ENCODE measurements around the gene ADORA3. TPM values are rescaled to one million over a fixed set of nuclear protein-coding genes. Genes with fewer than 3 reads are reported as not detected.

The ADORA3 gene
- polyA plus RNA-seq, 1 donor from 2014 or later, result not detected

DNA sequence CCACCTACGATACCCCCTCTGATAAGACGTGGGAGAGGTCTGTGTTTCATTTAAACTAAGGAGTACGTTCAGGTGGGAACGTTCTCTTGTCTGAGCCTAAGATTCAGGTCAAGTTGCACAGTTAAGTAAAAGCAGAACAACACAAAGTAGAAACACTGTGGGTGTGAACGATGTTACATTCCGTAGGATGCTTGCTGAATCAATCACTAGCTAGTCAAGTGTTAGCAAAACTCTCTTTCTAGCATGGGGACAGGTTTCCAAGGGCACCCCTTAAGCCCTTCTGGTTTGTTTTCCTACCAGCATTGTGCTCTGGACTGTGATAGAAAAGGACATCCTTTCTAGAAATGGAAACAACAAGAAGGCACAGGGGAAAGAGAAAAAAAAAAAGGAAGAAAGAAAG lies 16.3 kb downstream of the ADORA3 start:
- Histone ChIP-seq H3K27ac (ENCODE audit: low read length) (no peak overlapping the region), H3K27me3 (ENCODE audit: insufficient read depth, low read depth, low read length) (no peaks in the 10 kb centered on the region), H3K9me3 (ENCODE audit: low read length) (no peaks in the 10 kb centered on the region), H3K36me3 (ENCODE audit: insufficient read depth, low read length) (no peaks in the 10 kb centered on the region), H3K4me3 (ENCODE audit: low read length) (no peak overlapping the region), H3F3A (ENCODE audit: insufficient read depth, low read length, poor library complexity, severe bottlenecking) (no peaks in the 10 kb centered on the region), H3K79me2 (replicated peaks; ENCODE audit: insufficient read depth, low read length) (no peaks in the 10 kb centered on the region), H3K9ac (ENCODE audit: low read length) (no peak overlapping the region), H4K20me1 (ENCODE audit: insufficient read depth) (no peaks in the 10 kb centered on the region), H2AFZ (ENCODE audit: low read depth, low read length) (no peak overlapping the region), H3K9me2 (ENCODE audit: insufficient read depth, low read length) (no peaks in the 10 kb centered on the region), H3K4me2 (ENCODE audit: low read length) (no peak overlapping the region)
- TF ChIP-seq EZH2 (IDR thresholded peaks at IDR 0.05; ENCODE audit: borderline replicate concordance, insufficient read depth, low read length, poor library complexity, severe bottlenecking) (no peak), TAF1 (IDR thresholded peaks at IDR 0.05; ENCODE audit: low read depth) (no peak), EP300 (conservative IDR thresholded peaks at IDR 0.05; ENCODE audit: poor library complexity, severe bottlenecking) (no peak), SMC3 (conservative IDR thresholded peaks at IDR 0.05; ENCODE audit: poor library complexity) (no peak), MXI1 (conservative IDR thresholded peaks at IDR 0.05; ENCODE audit: poor library complexity, severe bottlenecking) (no peak), CTCF (IDR thresholded peaks at IDR 0.05; ENCODE audit: poor library complexity, severe bottlenecking) (no peak), RAD21 (conservative IDR thresholded peaks at IDR 0.05) (no peak)
- TF ChIP-seq, protein P1, sequence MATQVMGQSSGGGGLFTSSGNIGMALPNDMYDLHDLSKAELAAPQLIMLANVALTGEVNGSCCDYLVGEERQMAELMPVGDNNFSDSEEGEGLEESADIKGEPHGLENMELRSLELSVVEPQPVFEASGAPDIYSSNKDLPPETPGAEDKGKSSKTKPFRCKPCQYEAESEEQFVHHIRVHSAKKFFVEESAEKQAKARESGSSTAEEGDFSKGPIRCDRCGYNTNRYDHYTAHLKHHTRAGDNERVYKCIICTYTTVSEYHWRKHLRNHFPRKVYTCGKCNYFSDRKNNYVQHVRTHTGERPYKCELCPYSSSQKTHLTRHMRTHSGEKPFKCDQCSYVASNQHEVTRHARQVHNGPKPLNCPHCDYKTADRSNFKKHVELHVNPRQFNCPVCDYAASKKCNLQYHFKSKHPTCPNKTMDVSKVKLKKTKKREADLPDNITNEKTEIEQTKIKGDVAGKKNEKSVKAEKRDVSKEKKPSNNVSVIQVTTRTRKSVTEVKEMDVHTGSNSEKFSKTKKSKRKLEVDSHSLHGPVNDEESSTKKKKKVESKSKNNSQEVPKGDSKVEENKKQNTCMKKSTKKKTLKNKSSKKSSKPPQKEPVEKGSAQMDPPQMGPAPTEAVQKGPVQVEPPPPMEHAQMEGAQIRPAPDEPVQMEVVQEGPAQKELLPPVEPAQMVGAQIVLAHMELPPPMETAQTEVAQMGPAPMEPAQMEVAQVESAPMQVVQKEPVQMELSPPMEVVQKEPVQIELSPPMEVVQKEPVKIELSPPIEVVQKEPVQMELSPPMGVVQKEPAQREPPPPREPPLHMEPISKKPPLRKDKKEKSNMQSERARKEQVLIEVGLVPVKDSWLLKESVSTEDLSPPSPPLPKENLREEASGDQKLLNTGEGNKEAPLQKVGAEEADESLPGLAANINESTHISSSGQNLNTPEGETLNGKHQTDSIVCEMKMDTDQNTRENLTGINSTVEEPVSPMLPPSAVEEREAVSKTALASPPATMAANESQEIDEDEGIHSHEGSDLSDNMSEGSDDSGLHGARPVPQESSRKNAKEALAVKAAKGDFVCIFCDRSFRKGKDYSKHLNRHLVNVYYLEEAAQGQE (IDR thresholded peaks at IDR 0.05; ENCODE audit: borderline replicate concordance), result no peak

DNA sequence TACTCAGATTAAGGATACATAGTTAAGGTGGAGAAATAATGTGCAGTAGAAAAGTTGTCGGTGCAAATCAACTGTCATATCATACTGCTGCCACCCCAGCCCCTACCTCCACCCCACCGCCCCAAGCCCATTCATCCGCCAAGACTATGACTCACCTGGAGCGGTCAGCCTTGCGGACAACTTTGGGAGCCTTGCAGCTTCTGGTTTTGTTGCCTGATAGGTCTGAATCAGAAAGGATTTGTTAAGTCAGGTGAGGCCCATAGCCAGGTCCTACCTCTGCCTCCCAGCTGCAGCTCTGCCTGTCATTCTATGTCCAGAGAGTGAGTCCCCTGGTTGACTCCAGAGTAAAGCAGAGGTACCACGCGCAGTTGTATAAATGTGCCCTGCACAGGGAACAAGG lies 17.0 kb downstream of the ADORA3 start:
- H4K20me1 ChIP-seq (ENCODE audit: insufficient read depth), result no peaks in the 10 kb centered on the region

More for the DNA sequence above, 17.0 kb downstream of the ADORA3 start:
- Histone ChIP-seq H2AFZ (ENCODE audit: low read depth, low read length) (no peak overlapping the region), H3K79me2 (replicated peaks; ENCODE audit: insufficient read depth, low read length) (no peaks in the 10 kb centered on the region), H3K36me3 (ENCODE audit: insufficient read depth, low read length) (no peaks in the 10 kb centered on the region), H3F3A (ENCODE audit: insufficient read depth, low read length, poor library complexity, severe bottlenecking) (no peaks in the 10 kb centered on the region), H3K4me3 (ENCODE audit: low read length) (no peak overlapping the region), H3K27ac (ENCODE audit: low read length) (no peak overlapping the region), H3K27me3 (ENCODE audit: insufficient read depth, low read depth, low read length) (no peaks in the 10 kb centered on the region), H3K9ac (ENCODE audit: low read length) (no peak overlapping the region), H3K9me3 (ENCODE audit: low read length) (no peaks in the 10 kb centered on the region), H3K9me2 (ENCODE audit: insufficient read depth, low read length) (no peaks in the 10 kb centered on the region), H3K4me2 (ENCODE audit: low read length) (no peak overlapping the region)
- no peak for TF ChIP-seq TAF1 (IDR thresholded peaks at IDR 0.05; ENCODE audit: low read depth)
- TF ChIP-seq RAD21 (conservative IDR thresholded peaks at IDR 0.05), result no peak
- TF ChIP-seq POLR2AphosphoS5 (IDR thresholded peaks at IDR 0.05), result no peak
- no peak for TF ChIP-seq EP300 (conservative IDR thresholded peaks at IDR 0.05; ENCODE audit: poor library complexity, severe bottlenecking)
- no peak for TF ChIP-seq EZH2 (IDR thresholded peaks at IDR 0.05; ENCODE audit: borderline replicate concordance, insufficient read depth, low read length, poor library complexity, severe bottlenecking)
- TF ChIP-seq SMC3 (conservative IDR thresholded peaks at IDR 0.05; ENCODE audit: poor library complexity), result no peak
- TF ChIP-seq CTCF (IDR thresholded peaks at IDR 0.05; ENCODE audit: poor library complexity, severe bottlenecking), result no peak
- no peak for TF ChIP-seq MXI1 (conservative IDR thresholded peaks at IDR 0.05; ENCODE audit: poor library complexity, severe bottlenecking)

Data from neural cell (in vitro differentiated cells).